Measurements from ENCODE around the gene COPG2. TPM values are rescaled to one million over a fixed set of nuclear protein-coding genes. Genes with fewer than 3 reads are reported as not detected.
"Not testable (repeated sequence)": the region's sequence is repeated elsewhere in the genome, so short reads cannot be mapped to it uniquely, and the experiment has no call there.

The COPG2 gene
- total RNA-seq, 1 experiment from 2014 or later, result 50.9 TPM

GRCh38 chr7:130697820-130698219 is 29.3 kb upstream of the COPG2 start:
- TF ChIP-seq PRRX2 (CRISPR knock-in tag; IDR thresholded peaks at IDR 0.05), result no peak
- no peak for TF ChIP-seq ZNF263 (CRISPR knock-in tag; IDR thresholded peaks at IDR 0.05; ENCODE audit: low read depth)
- no peak for TF ChIP-seq USF1 (CRISPR knock-in tag; IDR thresholded peaks at IDR 0.05)
- TF ChIP-seq ZNF138 (CRISPR knock-in tag; conservative IDR thresholded peaks at IDR 0.05), result no peak
- no peak for TF ChIP-seq ZNF416 (CRISPR knock-in tag; IDR thresholded peaks at IDR 0.05)
- TF ChIP-seq NFYB (CRISPR knock-in tag; conservative IDR thresholded peaks at IDR 0.05; ENCODE audit: low read depth), result no peak
- TF ChIP-seq E2F5 (CRISPR knock-in tag; IDR thresholded peaks at IDR 0.05), result no peak
- no peak overlapping the region for H3K27ac Mint-ChIP-seq
- no peaks in the 10 kb centered on the region for H3K27me3 Mint-ChIP-seq (ENCODE audit: low read depth)
- H3K4me3 Mint-ChIP-seq, result no peak overlapping the region
- CTCF ChIA-PET, result no interaction called here
- peaks cover 2% of the 10 kb centered on the region; the same call in 1 of the 2 replicates for H3K4me1 Mint-ChIP-seq
- DNase-seq (ENCODE audit: low spot score), result no peak
- peaks cover 1% of the 10 kb centered on the region for H3K9me3 Mint-ChIP-seq
- ATAC-seq, result no peak
- POLR2A ChIA-PET, result no interaction called here
- no peaks in the 10 kb centered on the region for H3K36me3 Mint-ChIP-seq

- ATAC-seq, result peak; percentile 48; the same call in 1 of the 2 replicates
- no peak for DNase-seq (ENCODE audit: low spot score)
- Mint-ChIP-seq H3K9me3 (peaks cover 20% of the 10 kb centered on the region), H3K4me1 (peaks cover 2% of the 10 kb centered on the region; the same call in 1 of the 2 replicates), H3K4me3 (no peak overlapping the region), H3K36me3 (peaks cover 11% of the 10 kb centered on the region), H3K27ac (no peak overlapping the region), H3K27me3 (ENCODE audit: low read depth) (no peaks in the 10 kb centered on the region)
- no peak for TF ChIP-seq ZSCAN18 (CRISPR knock-in tag; IDR thresholded peaks at IDR 0.05)
- no peak for TF ChIP-seq NFYB (CRISPR knock-in tag; conservative IDR thresholded peaks at IDR 0.05; ENCODE audit: low read depth)
- no peak for TF ChIP-seq ZNF396 (CRISPR knock-in tag; IDR thresholded peaks at IDR 0.05; ENCODE audit: borderline replicate concordance)
- TF ChIP-seq ZNF281 (CRISPR knock-in tag; IDR thresholded peaks at IDR 0.05), result no peak
- no peak for TF ChIP-seq TCF7 (CRISPR knock-in tag; IDR thresholded peaks at IDR 0.05; ENCODE audit: low read depth)
- no peak for TF ChIP-seq ZNF219 (CRISPR knock-in tag; IDR thresholded peaks at IDR 0.05; ENCODE audit: borderline replicate concordance)
- TF ChIP-seq E2F5 (CRISPR knock-in tag; IDR thresholded peaks at IDR 0.05), result no peak
- no peak for TF ChIP-seq TEAD4 (CRISPR knock-in tag; IDR thresholded peaks at IDR 0.05)
- CTCF ChIA-PET, result no interaction called here
- POLR2A ChIA-PET, result no interaction called here
Measured at GRCh38 chr7:130695840-130696239, 27.3 kb upstream of the COPG2 start.

GRCh38 chr7:130692396-130692795 is 23.8 kb upstream of the COPG2 start:
- H3K27me3 Mint-ChIP-seq (ENCODE audit: low read depth); H3K4me1 Mint-ChIP-seq; H3K27ac Mint-ChIP-seq; DNase-seq (ENCODE audit: low spot score); H3K4me3 Mint-ChIP-seq; ATAC-seq; CTCF ChIA-PET; POLR2A ChIA-PET: not testable (repeated sequence)
- peaks cover 19% of the 10 kb centered on the region for H3K36me3 Mint-ChIP-seq
- peaks cover 20% of the 10 kb centered on the region for H3K9me3 Mint-ChIP-seq
